NCI-H146 (cell line): ENCODE measurements around the gene MAP3K5.

Experiments
- DNase-seq: peaks from one replicate; lab custom pipeline; 2025; lab: John Stamatoyannopoulos, UW

The MAP3K5 gene

GRCh38 chr6:136571496-136571895 is 220.8 kb downstream of the MAP3K5 start:
- DNase-seq: no peak

GRCh38 chr6:136571065-136571464 is 221.2 kb downstream of the MAP3K5 start:
- DNase-seq: no peak

- DNase-seq: no peak
These were observed 224.1 kb downstream of the MAP3K5 start for GRCh38 chr6:136568129-136568528.

GRCh38 chr6:136567688-136568087 is 224.6 kb downstream of the MAP3K5 start:
- no peak for DNase-seq

GRCh38 chr6:136566851-136567250 is 225.4 kb downstream of the MAP3K5 start:
- no peak for DNase-seq

- peak; percentile 53 for DNase-seq
These were observed 226.2 kb downstream of the MAP3K5 start for GRCh38 chr6:136566007-136566487.

GRCh38 chr6:136564180-136564579 is 228.1 kb downstream of the MAP3K5 start:
- no peak for DNase-seq

- DNase-seq: no peak
These were observed 228.7 kb downstream of the MAP3K5 start for GRCh38 chr6:136563386-136564152.

- no peak for DNase-seq
These were observed 230.1 kb downstream of the MAP3K5 start for GRCh38 chr6:136562211-136562610.

- DNase-seq: no peak
These were observed 239.0 kb downstream of the MAP3K5 start for GRCh38 chr6:136553166-136553787.

- DNase-seq: no peak
These were observed 240.2 kb downstream of the MAP3K5 start for GRCh38 chr6:136552054-136552453.

GRCh38 chr6:136551103-136551502 is 241.2 kb downstream of the MAP3K5 start:
- peak; percentile 43 for DNase-seq

GRCh38 chr6:136550330-136551071 is 241.8 kb downstream of the MAP3K5 start, which contains the start of gene MAP7:
Gene MAP7 (minus strand): TSS chr6:136550422. CDS start chr6:136550408, 14 bp downstream.
- DNase-seq: peak; percentile 98

GRCh38 chr6:136550045-136550329 is 242.3 kb downstream of the MAP3K5 start:
- no peak for DNase-seq

GRCh38 chr6:136549300-136550044 is 242.8 kb downstream of the MAP3K5 start:
- DNase-seq: peak; percentile 61

- DNase-seq: no peak
These were observed 243.5 kb downstream of the MAP3K5 start for GRCh38 chr6:136548582-136549299.

GRCh38 chr6:136547871-136548270 is 244.4 kb downstream of the MAP3K5 start:
- DNase-seq: no peak

GRCh38 chr6:136547336-136547735 is 244.9 kb downstream of the MAP3K5 start:
- peak; percentile 61 for DNase-seq

GRCh38 chr6:136546331-136546730 is 245.9 kb downstream of the MAP3K5 start:
- DNase-seq: no peak

GRCh38 chr6:136544326-136544725 is 248.0 kb downstream of the MAP3K5 start:
- peak; percentile 23 for DNase-seq

- no peak for DNase-seq
These were observed 250.9 kb downstream of the MAP3K5 start for GRCh38 chr6:136541395-136541794.
